GM18502 (cell line): Measurements from ENCODE around the gene PMCH.
"Not testable (repeated sequence)": the region's sequence is repeated elsewhere in the genome, so short reads cannot be mapped to it uniquely, and the experiment has no call there.

ENCODE experiments used
- ATAC-seq: cut with Tn5 transposase; IDR thresholded peaks from one replicate; pipeline ENCODE4 v1.9.1; 2021; ENCODE audit warnings: mild to moderate bottlenecking; ENCODE audit not compliant: unreplicated experiment, poor library complexity

Gene PMCH, protein sequence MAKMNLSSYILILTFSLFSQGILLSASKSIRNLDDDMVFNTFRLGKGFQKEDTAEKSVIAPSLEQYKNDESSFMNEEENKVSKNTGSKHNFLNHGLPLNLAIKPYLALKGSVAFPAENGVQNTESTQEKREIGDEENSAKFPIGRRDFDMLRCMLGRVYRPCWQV

GRCh38 chr12:102197789-102198188 lies at the start of gene PMCH:
Gene PMCH, minus strand, starts transcription at chr12:102197833. Its CDS starts 63 bp downstream, at chr12:102197770.
- peak; percentile 75 for ATAC-seq

DNA sequence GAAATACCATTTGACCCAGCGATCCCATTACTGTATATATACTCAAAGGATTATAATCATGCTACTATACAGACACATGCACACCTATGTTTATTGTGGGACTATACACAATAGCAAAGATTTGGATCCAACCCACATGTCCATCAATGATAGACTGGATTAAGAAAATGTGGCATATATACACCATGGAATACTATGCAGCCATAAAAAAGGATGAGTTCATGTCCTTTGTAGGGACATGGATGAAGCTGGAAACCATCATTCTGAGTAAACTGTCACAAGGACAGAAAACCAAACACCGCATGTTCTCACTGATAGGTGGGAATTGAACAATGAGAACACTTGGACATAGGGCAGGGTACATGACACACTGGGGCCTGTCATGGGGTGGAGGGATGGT lies 43.2 kb upstream of the PMCH start:
- ATAC-seq, result not testable (repeated sequence)

- ATAC-seq, result no peak
These were observed 37.0 kb upstream of the PMCH start for GRCh38 chr12:102234599-102234998.

DNA sequence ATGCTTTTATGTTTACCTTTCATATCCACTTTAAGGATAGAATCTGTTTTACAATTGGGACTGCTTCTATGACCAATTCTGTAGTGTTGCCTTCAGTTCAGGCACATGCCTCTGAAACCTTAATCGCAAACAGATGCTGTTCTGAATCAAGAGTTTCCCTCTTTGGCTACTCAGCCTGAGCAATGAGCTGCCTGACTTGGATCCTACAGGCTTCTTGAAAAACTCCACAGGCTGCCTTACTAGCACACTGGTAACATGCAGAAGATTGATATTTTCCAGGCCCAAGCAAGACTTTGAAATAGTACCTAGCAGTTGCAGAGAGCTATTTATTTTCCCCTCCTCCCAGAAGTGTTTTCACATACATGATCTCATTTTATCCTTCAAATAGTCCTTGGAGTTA lies 34.8 kb upstream of the PMCH start:
- ATAC-seq, result no peak

DNA sequence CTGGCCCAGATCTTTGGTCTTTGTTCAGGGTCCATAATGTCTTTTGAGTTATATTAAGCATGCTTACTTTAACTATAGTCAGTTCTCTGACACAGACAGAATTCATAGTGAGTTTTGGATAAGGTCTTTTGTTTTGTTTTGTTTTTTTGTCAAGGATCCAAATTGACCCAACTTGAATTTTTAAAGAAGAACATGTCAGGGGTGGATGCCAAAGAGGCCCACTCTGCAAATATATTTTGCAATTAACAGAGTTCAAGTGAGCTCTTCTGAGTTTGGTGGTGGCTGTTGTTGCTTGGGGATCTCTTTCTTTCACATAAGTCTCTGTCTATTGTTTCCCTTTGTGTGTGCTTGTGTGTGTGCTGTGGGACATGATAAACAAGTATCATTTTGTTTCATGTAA lies 34.4 kb upstream of the PMCH start:
- ATAC-seq, result no peak

DNA sequence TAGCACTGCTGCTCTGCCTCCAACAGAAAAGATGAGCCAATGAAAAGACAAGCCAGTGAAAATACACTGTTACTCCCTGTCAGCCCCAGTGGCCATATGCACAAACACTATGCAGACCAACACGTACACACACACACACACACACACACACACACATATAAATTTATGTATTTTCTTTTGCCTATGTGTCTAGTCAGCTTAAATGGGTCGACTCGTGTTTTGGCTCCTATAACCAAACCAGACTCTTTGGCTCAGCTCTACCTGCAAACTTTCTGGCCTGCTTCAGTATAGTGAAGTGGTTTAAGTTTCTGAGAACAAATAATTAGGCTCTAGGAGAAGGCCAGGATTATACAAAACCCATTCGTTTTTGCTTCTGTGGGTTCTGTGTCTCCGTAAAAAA lies 30.3 kb upstream of the PMCH start:
- ATAC-seq, result no peak

- ATAC-seq, result no peak
These were observed 23.1 kb upstream of the PMCH start for GRCh38 chr12:102220736-102221135.

DNA sequence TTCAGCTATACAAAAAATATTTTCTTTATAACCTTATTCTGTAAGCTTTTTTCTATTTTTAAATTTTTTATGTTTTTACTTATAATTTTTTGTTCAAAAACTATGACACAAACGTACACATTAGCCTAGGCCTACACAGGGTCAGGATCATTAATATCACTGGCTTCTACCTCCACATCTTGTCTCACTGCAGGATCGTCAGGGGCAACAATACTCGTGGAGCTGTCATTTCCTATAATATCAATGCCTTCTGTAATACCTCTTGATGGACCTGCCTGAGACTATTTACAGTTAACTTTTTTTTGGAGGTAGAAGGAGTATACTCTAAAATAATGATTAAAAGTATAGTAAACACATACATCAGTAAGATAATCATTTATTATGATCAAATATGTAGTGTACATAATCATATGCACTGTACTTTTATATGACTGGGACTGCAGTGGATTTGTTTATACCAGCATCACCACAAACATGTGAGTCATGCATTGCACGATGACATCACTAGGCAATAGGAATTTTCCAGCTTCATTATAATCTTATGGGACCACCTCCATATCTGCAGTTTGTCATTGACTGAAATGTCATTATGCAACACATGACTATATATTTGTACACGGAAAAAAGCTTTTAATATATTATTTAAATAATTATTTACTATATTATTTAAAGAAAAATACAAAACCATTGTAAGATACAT lies 18.5 kb upstream of the PMCH start:
- no peak for ATAC-seq

DNA sequence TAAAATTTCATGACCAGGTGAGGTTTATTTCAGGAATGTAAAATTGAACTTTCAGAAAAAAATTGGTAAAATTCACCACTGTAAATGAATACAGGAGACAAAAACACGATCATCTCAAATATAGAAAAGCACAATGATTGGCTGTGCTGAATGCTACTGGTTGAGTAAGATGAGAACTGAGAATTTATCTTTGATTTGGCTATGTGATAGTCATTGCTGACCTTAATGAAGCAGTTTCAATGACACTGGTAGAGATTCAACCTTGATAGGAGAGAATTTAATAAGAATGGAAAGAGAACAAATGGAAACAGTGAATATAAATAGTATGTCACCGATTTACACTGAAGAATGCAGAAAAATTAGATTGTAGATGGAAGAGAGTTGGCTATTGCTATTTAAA lies 6.4 kb upstream of the PMCH start:
- no peak for ATAC-seq

DNA sequence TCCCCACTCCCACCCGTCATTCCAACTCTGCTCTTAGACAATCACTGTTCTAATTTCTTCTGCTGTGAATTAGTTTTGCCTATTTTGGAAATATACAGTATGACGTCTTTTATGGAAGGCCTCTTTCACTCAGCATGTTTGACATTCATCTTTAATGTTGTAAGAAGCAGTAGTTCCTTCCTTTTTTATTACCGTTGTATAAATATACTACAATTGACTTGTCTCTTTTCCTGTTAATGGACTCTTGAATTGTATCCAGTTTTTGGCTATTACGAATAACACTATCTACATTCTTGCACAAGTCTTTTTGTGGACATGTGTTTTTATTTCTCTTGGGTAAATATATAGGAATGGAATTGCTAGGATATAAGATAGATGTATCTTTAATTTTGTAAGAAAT lies 4.9 kb upstream of the PMCH start:
- ATAC-seq, result no peak

DNA sequence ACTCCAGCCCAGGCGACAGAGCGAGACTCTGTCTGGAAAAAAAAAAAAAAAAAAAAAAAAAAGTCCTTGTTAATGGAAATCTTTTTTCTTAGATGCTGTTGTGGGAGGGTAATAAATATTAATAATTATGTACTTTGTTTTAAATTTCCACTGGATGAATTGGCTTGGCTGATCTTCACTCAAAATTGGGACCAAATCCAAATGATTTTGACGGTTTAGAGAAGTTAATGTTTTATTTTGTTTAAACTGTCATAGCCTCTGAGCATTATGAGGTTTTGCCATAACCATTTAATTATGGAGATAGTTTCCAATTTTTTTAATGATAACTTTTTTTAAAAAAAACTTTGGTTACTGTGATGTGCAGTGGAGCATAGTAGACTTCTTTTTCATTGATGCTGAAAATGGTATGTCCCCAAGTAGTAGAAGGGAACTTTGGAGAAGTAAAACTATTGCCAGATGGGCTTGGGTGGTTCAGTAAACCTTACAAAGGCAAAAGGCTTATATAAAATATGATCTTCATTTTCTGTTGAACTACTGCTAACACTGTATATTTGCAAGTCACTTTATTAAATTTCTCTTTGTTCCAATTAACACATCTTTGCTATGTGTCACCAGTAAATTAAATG lies 3.9 kb upstream of the PMCH start:
- no peak for ATAC-seq

DNA sequence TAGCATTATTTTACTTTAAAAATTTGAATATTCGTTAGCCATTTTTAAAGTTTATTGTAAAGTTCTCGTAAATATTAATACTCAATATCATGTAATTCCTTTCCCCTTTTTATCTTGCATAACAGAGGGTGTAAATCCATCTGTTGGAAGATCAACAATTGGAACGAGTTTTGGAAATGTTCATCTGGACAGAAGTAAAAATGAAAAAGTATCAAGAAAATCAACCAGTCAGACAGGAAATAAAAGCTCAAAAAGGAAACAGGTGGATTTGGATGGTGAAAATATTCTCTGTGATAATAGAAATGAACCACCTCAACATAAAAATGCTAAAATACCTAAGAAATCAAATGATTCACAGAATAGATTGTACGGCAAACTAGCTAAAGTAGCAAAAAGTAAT lies 1.8 kb downstream of the PMCH start:
- ATAC-seq, result no peak

GRCh38 chr12:102182635-102183034 lies 15.0 kb downstream of the PMCH start:
- no peak for ATAC-seq

GRCh38 chr12:102174761-102175160 lies 22.9 kb downstream of the PMCH start:
- no peak for ATAC-seq

DNA sequence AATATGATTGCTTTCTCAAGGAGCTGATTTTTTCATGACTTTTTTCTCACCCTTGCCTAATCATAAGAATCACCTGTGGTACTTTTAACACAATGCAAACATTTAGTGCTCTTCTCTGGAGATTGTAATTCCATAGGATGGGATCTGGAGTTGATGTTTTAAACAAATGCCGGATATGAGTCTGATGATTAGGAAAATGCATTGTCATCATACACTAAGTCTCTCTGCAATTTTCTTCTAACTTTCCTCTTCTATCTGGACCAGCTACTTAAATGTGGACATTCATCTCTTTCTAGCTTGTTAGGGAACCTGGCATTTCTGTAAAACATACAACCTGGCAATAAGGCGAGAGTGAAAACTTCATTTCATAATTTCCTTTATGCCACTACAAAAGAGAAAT lies 23.5 kb downstream of the PMCH start:
- no peak for ATAC-seq

DNA sequence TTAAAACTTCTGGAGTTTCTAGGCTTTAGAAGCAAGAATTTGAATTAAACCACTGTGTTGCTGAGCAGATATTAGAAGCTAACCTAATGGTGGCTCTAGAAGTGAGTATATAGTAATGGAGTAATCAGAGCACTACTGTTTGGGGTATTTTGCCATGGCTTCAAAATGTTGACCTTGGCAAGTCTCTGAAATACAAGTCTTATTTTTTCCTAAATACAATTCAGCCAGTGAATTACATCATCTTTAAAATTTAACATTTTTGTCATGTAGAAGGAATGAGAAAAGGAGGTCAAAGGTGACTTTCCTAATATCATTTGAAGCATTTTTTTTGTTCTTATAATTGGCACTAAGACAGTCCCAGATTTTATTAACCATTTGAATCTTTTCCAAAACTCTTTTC lies 25.2 kb downstream of the PMCH start:
- ATAC-seq, result no peak

GRCh38 chr12:102171951-102172350 lies 25.7 kb downstream of the PMCH start:
- no peak for ATAC-seq

GRCh38 chr12:102169922-102170621 lies 27.6 kb downstream of the PMCH start:
- peak; percentile 51 for ATAC-seq

DNA sequence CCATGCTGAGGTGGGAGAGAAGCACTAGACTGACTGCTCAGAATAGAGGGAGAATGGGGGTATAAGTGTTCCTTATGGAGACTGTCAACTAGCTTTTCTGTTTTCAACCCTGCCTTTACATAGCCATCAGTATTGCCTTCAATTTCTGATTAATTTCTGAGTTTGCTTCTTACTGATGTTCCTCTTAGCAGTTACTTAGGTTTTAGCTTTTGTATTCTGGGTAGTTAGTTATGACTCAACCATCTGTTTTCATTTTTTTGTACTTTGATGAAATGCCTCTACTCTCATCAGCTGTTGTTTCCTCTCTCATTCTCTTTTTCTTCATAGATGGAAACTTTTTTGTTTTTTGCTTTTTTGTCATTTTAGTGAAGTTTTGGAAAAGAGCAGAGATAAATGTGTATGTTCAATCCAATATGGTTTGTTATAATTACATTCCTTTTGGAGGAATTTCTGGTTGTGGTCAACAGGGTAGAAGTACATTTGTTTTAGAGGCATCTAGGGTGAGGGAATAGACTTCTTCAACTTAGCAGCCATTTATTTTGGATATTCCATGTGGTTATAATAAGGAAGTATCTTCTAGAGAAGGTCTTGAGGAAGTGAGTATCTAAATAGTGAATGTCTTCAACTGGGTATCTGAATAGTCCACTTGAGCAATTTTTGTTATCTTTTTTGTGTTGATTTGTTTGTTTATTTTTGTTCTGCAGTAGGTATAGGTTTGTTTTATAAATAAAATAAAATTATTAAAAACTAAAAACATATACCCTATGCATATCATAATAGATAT lies 29.6 kb downstream of the PMCH start:
- peak; percentile 76 for ATAC-seq

DNA sequence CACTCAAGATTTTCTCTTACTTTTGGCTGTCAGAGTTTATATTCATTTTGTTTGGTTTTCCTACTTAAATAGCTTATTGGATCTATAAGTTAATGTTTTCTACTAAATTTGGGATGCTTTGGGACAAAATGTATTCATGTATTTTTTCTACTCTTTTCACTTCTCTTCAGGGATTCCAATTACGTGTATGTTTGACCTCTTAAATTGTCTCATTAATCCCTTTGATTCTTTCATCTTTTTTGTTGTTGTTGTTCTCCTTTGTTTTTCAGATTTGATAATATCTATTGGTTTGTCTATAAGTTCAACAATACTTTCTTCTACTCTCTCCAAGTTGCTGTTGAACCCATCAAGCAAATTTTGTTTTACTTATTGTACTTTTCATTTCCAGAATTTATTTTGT lies 34.2 kb downstream of the PMCH start:
- no peak for ATAC-seq
